Activated CD8-positive, alpha-beta T cell treated with anti-CD3 and anti-CD28 coated beads, Interleukin-2, amount 10 ng/mL, durations not matched to agents 7 days and 5 days (primary cell): ENCODE results near the gene EPYC. TPM values are rescaled to one million over a fixed set of nuclear protein-coding genes. Genes with fewer than 3 reads are reported as not detected.

Experiments used
- ATAC-seq: fragments of 150-1000 bp; cut with Tn5 transposase; one replicate; pipeline ENCODE4 v1.10.0; 2021; ENCODE audit warnings: moderate library complexity
- CTCF ChIA-PET: fragments of 350-600 bp; sonication (Branson Sonifier 250); formaldehyde crosslinking; loops from one replicate; lab custom pipeline; 2021; ENCODE audit warnings: antibody characterized with exemption; lab: Charles Lee
- POLR2A ChIA-PET: fragments of 350-600 bp; sonication (Branson Sonifier 250); formaldehyde crosslinking; loops from one replicate; lab custom pipeline; 2021; ENCODE audit warnings: antibody characterized with exemption; lab: Charles Lee
- DNase-seq: peaks from one replicate; pipeline ENCODE4 v3.0.0-alpha.2; 2020
- H3K27ac Mint-ChIP-seq: one replicate; pipeline ENCODE4 v1.8.0; 2021; ENCODE audit warnings: mild to moderate bottlenecking, mixed read lengths
- H3K27me3 Mint-ChIP-seq: one replicate; pipeline ENCODE4 v1.8.0; 2021; ENCODE audit warnings: low read depth, mixed read lengths
- H3K36me3 Mint-ChIP-seq: one replicate; pipeline ENCODE4 v1.8.0; 2021; ENCODE audit warnings: low read depth, mixed read lengths
- H3K4me1 Mint-ChIP-seq: one replicate; pipeline ENCODE4 v1.8.0; 2021; ENCODE audit warnings: low read depth, mixed read lengths
- H3K4me3 Mint-ChIP-seq: one replicate; pipeline ENCODE4 v1.8.0; 2021; ENCODE audit warnings: mild to moderate bottlenecking, mixed read lengths
- H3K9me3 Mint-ChIP-seq: one replicate; pipeline ENCODE4 v1.8.0; 2022; ENCODE audit warnings: mixed read lengths; ENCODE audit not compliant: insufficient read depth
- total RNA-seq, 2 experiments: library from RNA; stranded (reverse); gene quantifications; one replicate each; pipeline ENCODE4 v1.2.3, GENCODE V29; 2021

Gene EPYC
- total RNA-seq, result not detected

- Mint-ChIP-seq H3K27ac (no peak within 1 kb of the TSS), H3K9me3 (no peaks in the 10 kb centered on the region)
- CTCF ChIA-PET, result no interaction called here
Observed at GRCh38 chr12:91004872-91005271, at the start of gene EPYC. Gene EPYC, minus strand, starts transcription at chr12:91004972. Its CDS starts 2,407 bp downstream, at chr12:91002565.

GRCh38 chr12:91053951-91054715 lies 49.4 kb upstream of the EPYC start:
- H3K4me3 Mint-ChIP-seq, result no peak overlapping the region
- H3K27ac Mint-ChIP-seq, result no peak overlapping the region
- CTCF ChIA-PET, result no interaction called here
- POLR2A ChIA-PET, result no interaction called here
- peaks cover 2% of the 10 kb centered on the region for H3K27me3 Mint-ChIP-seq
- H3K9me3 Mint-ChIP-seq, result no peaks in the 10 kb centered on the region
- no peaks in the 10 kb centered on the region for H3K36me3 Mint-ChIP-seq
- ATAC-seq (no peak), DNase-seq (no peak)
- no peaks in the 10 kb centered on the region for H3K4me1 Mint-ChIP-seq

More at GRCh38 chr12:91004872-91005271, at the start of gene EPYC:
- Mint-ChIP-seq H3K4me1 (peaks cover 26% of the 10 kb centered on the region), H3K4me3 (no peak within 1 kb of the TSS), H3K36me3 (no peaks in the 10 kb centered on the region), H3K27me3 (peaks cover 16% of the 10 kb centered on the region)
- no peak for ATAC-seq
- DNase-seq, result no peak
- POLR2A ChIA-PET, result no interaction called here

GRCh38 chr12:91052026-91052425 lies 47.3 kb upstream of the EPYC start:
- H3K4me3 Mint-ChIP-seq, result no peak overlapping the region
- H3K27me3 Mint-ChIP-seq, result no peaks in the 10 kb centered on the region
- H3K36me3 Mint-ChIP-seq, result no peaks in the 10 kb centered on the region
- no peak overlapping the region for H3K27ac Mint-ChIP-seq
- DNase-seq, result no peak
- no peaks in the 10 kb centered on the region for H3K9me3 Mint-ChIP-seq
- no peaks in the 10 kb centered on the region for H3K4me1 Mint-ChIP-seq
- POLR2A ChIA-PET, result no interaction called here
- no peak for ATAC-seq
- CTCF ChIA-PET, result no interaction called here

GRCh38 chr12:91044586-91044985 lies 39.8 kb upstream of the EPYC start:
- H3K4me3 Mint-ChIP-seq, result no peak overlapping the region
- H3K4me1 Mint-ChIP-seq, result no peaks in the 10 kb centered on the region
- peaks cover 2% of the 10 kb centered on the region for H3K27me3 Mint-ChIP-seq
- H3K9me3 Mint-ChIP-seq, result no peaks in the 10 kb centered on the region
- no peaks in the 10 kb centered on the region for H3K36me3 Mint-ChIP-seq
- DNase-seq (no peak), ATAC-seq (no peak)
- ChIA-PET POLR2A (no interaction called here), CTCF (no interaction called here)
- no peak overlapping the region for H3K27ac Mint-ChIP-seq

- no peaks in the 10 kb centered on the region for H3K4me1 Mint-ChIP-seq
- DNase-seq, result no peak
- H3K27me3 Mint-ChIP-seq, result peaks cover 2% of the 10 kb centered on the region
- no peak overlapping the region for H3K4me3 Mint-ChIP-seq
- no peak overlapping the region for H3K27ac Mint-ChIP-seq
- no peaks in the 10 kb centered on the region for H3K36me3 Mint-ChIP-seq
- ATAC-seq, result no peak
- CTCF ChIA-PET, result no interaction called here
- POLR2A ChIA-PET, result no interaction called here
- no peaks in the 10 kb centered on the region for H3K9me3 Mint-ChIP-seq
Observed at GRCh38 chr12:91043408-91043807, 38.6 kb upstream of the EPYC start.

- Mint-ChIP-seq H3K36me3 (no peaks in the 10 kb centered on the region), H3K4me3 (no peak overlapping the region), H3K9me3 (no peaks in the 10 kb centered on the region), H3K27me3 (peaks cover 2% of the 10 kb centered on the region), H3K4me1 (no peaks in the 10 kb centered on the region), H3K27ac (no peak overlapping the region)
- no peak for ATAC-seq
- ChIA-PET CTCF (no interaction called here), POLR2A (no interaction called here)
- DNase-seq, result no peak
Observed at GRCh38 chr12:91040096-91040755, 35.5 kb upstream of the EPYC start.

GRCh38 chr12:91037276-91037675 lies 32.5 kb upstream of the EPYC start:
- H3K36me3 Mint-ChIP-seq, result no peaks in the 10 kb centered on the region
- no peaks in the 10 kb centered on the region for H3K9me3 Mint-ChIP-seq
- POLR2A ChIA-PET, result no interaction called here
- ATAC-seq (no peak), DNase-seq (no peak)
- no peaks in the 10 kb centered on the region for H3K27me3 Mint-ChIP-seq
- no peaks in the 10 kb centered on the region for H3K4me1 Mint-ChIP-seq
- no peak overlapping the region for H3K4me3 Mint-ChIP-seq
- no peak overlapping the region for H3K27ac Mint-ChIP-seq
- CTCF ChIA-PET, result no interaction called here

GRCh38 chr12:91033251-91033650 lies 28.5 kb upstream of the EPYC start:
- peaks cover 3% of the 10 kb centered on the region for H3K27me3 Mint-ChIP-seq
- H3K9me3 Mint-ChIP-seq, result no peaks in the 10 kb centered on the region
- H3K36me3 Mint-ChIP-seq, result no peaks in the 10 kb centered on the region
- ChIA-PET POLR2A (no interaction called here), CTCF (no interaction called here)
- DNase-seq, result no peak
- H3K4me3 Mint-ChIP-seq, result no peak overlapping the region
- no peak overlapping the region for H3K27ac Mint-ChIP-seq
- ATAC-seq, result no peak
- H3K4me1 Mint-ChIP-seq, result no peaks in the 10 kb centered on the region

GRCh38 chr12:91023326-91024004 lies 18.7 kb upstream of the EPYC start:
- Mint-ChIP-seq H3K4me3 (no peak overlapping the region), H3K9me3 (no peaks in the 10 kb centered on the region), H3K27me3 (peaks cover 2% of the 10 kb centered on the region), H3K36me3 (no peaks in the 10 kb centered on the region), H3K27ac (no peak overlapping the region), H3K4me1 (peaks cover 8% of the 10 kb centered on the region)
- POLR2A ChIA-PET, result no interaction called here
- peak; percentile 33 for ATAC-seq
- DNase-seq, result no peak
- CTCF ChIA-PET, result interaction anchor here (1.4 to 1.5 kb wide), 2 partner anchors 20 to 332 kb away, joined by 3 read pairs; no protein-coding TSS in a partner anchor

GRCh38 chr12:91021076-91021475 lies 16.3 kb upstream of the EPYC start:
- H3K9me3 Mint-ChIP-seq, result no peaks in the 10 kb centered on the region
- H3K36me3 Mint-ChIP-seq, result no peaks in the 10 kb centered on the region
- ChIA-PET CTCF (no interaction called here), POLR2A (no interaction called here)
- peaks cover 8% of the 10 kb centered on the region for H3K4me1 Mint-ChIP-seq
- no peak overlapping the region for H3K4me3 Mint-ChIP-seq
- peaks cover 2% of the 10 kb centered on the region for H3K27me3 Mint-ChIP-seq
- no peak for ATAC-seq
- H3K27ac Mint-ChIP-seq, result no peak overlapping the region
- no peak for DNase-seq

- Mint-ChIP-seq H3K4me3 (no peak overlapping the region), H3K36me3 (no peaks in the 10 kb centered on the region), H3K9me3 (no peaks in the 10 kb centered on the region), H3K27me3 (peaks cover 8% of the 10 kb centered on the region), H3K4me1 (peaks cover 8% of the 10 kb centered on the region), H3K27ac (no peak overlapping the region)
- CTCF ChIA-PET, result no interaction called here
- ATAC-seq, result no peak
- POLR2A ChIA-PET, result no interaction called here
- DNase-seq, result no peak
Observed at GRCh38 chr12:91019455-91019854, 14.7 kb upstream of the EPYC start.
